Neutrophil (primary cell): ENCODE measurements around the gene TMEM130.
"Not testable (repeated sequence)": the region's sequence is repeated elsewhere in the genome, so short reads cannot be mapped to it uniquely, and the experiment has no call there.

Source experiments
- H3K27ac ChIP-seq: fragments of 200-600 bp; sonication (generic); 2 replicates; pipeline ENCODE4 v1.5.1; 2016; ENCODE audit warnings: mild to moderate bottlenecking, moderate library complexity
- H3K27me3 ChIP-seq: fragments of 200-600 bp; sonication (generic); 2 replicates; pipeline ENCODE4 v1.6.0; 2016; ENCODE audit warnings: mild to moderate bottlenecking
- H3K36me3 ChIP-seq: fragments of 200-600 bp; sonication (generic); 2 replicates; pipeline ENCODE4 v1.5.1; 2017
- H3K4me1 ChIP-seq, 2 experiments: fragments of 200-600 bp in 1 of 2; sonication (generic) in 1 of 2; 1 replicate in 1 of 2; 2 replicates in 1 of 2; pipeline versions ENCODE4 v1.5.1 to v1.6.1; 2013 to 2016; ENCODE audit warnings: low read depth in 1 of 2, low read length in 1 of 2, mild to moderate bottlenecking in 1 of 2, moderate library complexity in 1 of 2; ENCODE audit not compliant: control insufficient read depth in 1 of 2, insufficient read depth in 1 of 2
- H3K4me3 ChIP-seq, 2 experiments: fragments of 200-600 bp in 1 of 2; sonication (generic) in 1 of 2; 1 replicate in 1 of 2; 2 replicates in 1 of 2; pipeline ENCODE4 v1.5.1; 2013 to 2016; ENCODE audit warnings: low read depth in 1 of 2, low read length in 1 of 2, mild to moderate bottlenecking in 1 of 2, moderate library complexity in 1 of 2
- H3K9me3 ChIP-seq: fragments of 200-600 bp; sonication (generic); 2 replicates; pipeline ENCODE4 v1.5.1; 2016
- CTCF ChIP-seq: fragments of 200-600 bp; sonication (generic); IDR thresholded peaks from 2 replicates; pipeline ENCODE4 v1.5.1; 2016; ENCODE audit warnings: antibody characterized with exemption

TMEM130 gene

GRCh38 chr7:98860071-98860470 lies 9.7 kb downstream of the TMEM130 start:
- no peak for TF ChIP-seq CTCF
- no peaks in the 10 kb centered on the region for H3K36me3 ChIP-seq
- no peak overlapping the region for H3K4me3 ChIP-seq
- H3K9me3 ChIP-seq: no peaks in the 10 kb centered on the region
- H3K4me1 ChIP-seq: peaks cover 19 to 22% of the 10 kb centered on the region in 2 experiments
- H3K27ac ChIP-seq: no peak overlapping the region
- H3K27me3 ChIP-seq: peaks cover 41% of the 10 kb centered on the region

DNA sequence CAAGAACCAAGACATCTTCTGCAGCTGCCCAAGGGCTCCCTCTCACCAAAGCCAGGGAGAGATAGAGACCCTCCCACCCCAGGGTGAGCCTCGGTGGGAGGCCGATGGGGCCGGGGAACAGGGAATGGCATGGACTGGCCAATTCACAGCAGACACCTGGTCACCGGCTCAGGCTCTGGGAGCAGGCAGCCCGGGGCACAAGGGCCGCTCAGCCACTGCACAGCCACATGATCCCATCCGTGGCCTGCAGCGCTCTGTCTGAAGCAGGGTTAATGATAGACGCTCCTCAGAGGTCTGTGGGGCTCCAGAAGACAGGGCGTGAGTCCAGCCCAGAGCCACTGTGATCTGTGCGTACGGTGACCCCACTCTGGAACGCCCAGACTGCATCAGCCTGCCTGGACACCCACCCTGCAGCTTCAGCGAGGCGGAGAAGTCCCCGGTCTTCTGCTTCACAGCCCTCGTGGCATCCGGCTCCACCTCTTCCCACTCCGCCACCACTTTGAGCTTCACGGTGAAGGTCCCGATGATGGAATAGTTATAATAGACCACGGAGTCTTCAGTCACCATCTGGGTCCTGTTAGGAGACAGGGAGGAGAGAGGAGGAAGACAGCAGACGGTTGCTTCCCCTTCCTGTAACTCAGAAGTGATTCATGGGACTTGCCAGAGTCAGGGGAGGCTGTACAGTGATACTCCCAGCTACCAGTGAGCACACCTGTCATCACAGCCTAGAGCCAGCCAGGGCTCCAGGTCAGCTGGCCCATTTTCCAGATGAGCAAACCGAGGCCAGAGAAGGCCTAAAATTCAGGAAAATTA lies 14.0 kb downstream of the TMEM130 start:
- no peak for TF ChIP-seq CTCF
- no peaks in the 10 kb centered on the region for H3K9me3 ChIP-seq
- H3K4me3 ChIP-seq: no peak overlapping the region
- peaks cover 23% of the 10 kb centered on the region for H3K27me3 ChIP-seq
- peaks cover 8 to 9% of the 10 kb centered on the region in 2 experiments for H3K4me1 ChIP-seq
- no peak overlapping the region for H3K27ac ChIP-seq
- no peaks in the 10 kb centered on the region for H3K36me3 ChIP-seq

DNA sequence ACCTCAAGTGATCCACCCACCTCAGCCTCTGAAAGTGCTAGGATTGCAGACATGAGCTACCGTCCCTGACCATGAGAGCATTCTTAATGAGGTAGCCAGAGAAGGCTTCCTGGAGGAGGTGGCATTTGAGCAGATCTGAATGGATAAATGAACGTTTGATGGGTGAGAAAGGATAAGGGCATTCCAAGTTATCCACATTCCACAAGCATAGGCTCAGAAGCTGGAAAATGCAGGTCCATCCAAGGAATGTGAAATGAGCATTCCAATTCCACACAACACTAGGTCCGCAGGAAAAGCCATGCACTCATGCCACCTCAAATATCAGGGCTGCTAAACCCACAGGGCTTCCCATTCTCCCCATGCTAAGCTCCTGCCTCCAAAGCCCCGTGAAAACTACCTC lies 17.0 kb downstream of the TMEM130 start:
- Histone ChIP-seq H3K4me1 (no peaks in the 10 kb centered on the region), H3K9me3 (no peaks in the 10 kb centered on the region), H3K27ac (no peak overlapping the region), H3K27me3 (peaks cover 6% of the 10 kb centered on the region), H3K4me3 (no peak overlapping the region), H3K36me3 (no peaks in the 10 kb centered on the region)
- TF ChIP-seq CTCF: no peak

- no peak for TF ChIP-seq CTCF
- Histone ChIP-seq H3K4me1 (no peaks in the 10 kb centered on the region), H3K4me3 (no peak overlapping the region), H3K9me3 (no peaks in the 10 kb centered on the region), H3K27me3 (peaks cover 4% of the 10 kb centered on the region), H3K27ac (no peak overlapping the region), H3K36me3 (no peaks in the 10 kb centered on the region)
Observed at GRCh38 chr7:98848918-98849317, 20.9 kb downstream of the TMEM130 start.

DNA sequence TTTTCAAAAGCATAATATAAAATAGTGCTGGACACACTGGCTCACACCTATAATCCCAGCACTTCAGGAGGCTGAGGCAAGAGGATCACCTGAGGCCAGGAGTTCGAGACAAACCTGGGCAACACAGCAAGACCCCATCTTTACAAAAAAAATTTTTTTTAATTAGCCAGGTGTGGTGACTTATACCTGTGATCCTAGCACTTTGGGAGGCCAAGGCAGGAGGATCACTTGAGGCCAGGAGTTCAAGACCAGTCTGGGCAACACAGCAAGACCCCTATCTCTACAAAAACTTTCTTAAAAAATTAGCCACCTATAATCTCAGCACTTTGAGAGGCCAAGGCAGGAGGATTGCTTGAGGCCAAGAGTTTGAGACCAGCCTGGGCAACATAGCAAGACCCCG lies 27.3 kb downstream of the TMEM130 start:
- not testable (repeated sequence) for H3K4me1 ChIP-seq, H3K4me3 ChIP-seq, H3K27ac ChIP-seq, H3K36me3 ChIP-seq, H3K9me3 ChIP-seq
- peaks cover 26% of the 10 kb centered on the region for H3K27me3 ChIP-seq

GRCh38 chr7:98841179-98841997 lies 28.4 kb downstream of the TMEM130 start:
- H3K4me1 ChIP-seq: no peaks in the 10 kb centered on the region
- H3K27ac ChIP-seq: no peak overlapping the region
- H3K4me3 ChIP-seq: no peak overlapping the region
- peak; percentile 93 for TF ChIP-seq CTCF
- H3K27me3 ChIP-seq: peaks cover 32% of the 10 kb centered on the region
- H3K36me3 ChIP-seq: no peaks in the 10 kb centered on the region
- no peaks in the 10 kb centered on the region for H3K9me3 ChIP-seq
